ENCODE measurements around the gene CAMKV.

GRCh38 chr3:49871531-49872153 lies 1.9 kb upstream of the CAMKV start:
- TF ChIP-seq CTCF (conservative IDR thresholded peaks at IDR 0.05; ENCODE audit: low read depth, low read length): no peak
- TF ChIP-seq BHLHE40 (IDR thresholded peaks at IDR 0.05; ENCODE audit: low read depth, low read length): peak; percentile 62
- TF ChIP-seq CHD1 (IDR thresholded peaks at IDR 0.05; ENCODE audit: low read depth, low read length): no peak
- no peak for TF ChIP-seq RCOR1 (IDR thresholded peaks at IDR 0.05; ENCODE audit: insufficient replicate concordance, low read length)
- no peak for TF ChIP-seq POLR2A (IDR thresholded peaks at IDR 0.05; ENCODE audit: low read depth, low read length)
- no peak for TF ChIP-seq RAD21 (IDR thresholded peaks at IDR 0.05; ENCODE audit: low read length)
- no peak for TF ChIP-seq USF2 (IDR thresholded peaks at IDR 0.05; ENCODE audit: low read depth, low read length)
- TF ChIP-seq FOS (IDR thresholded peaks at IDR 0.05; ENCODE audit: low read depth, low read length): no peak
- TF ChIP-seq MAZ (IDR thresholded peaks at IDR 0.05; ENCODE audit: borderline replicate concordance, low read depth, low read length): no peak
- TF ChIP-seq ELK1 (IDR thresholded peaks at IDR 0.05; ENCODE audit: borderline replicate concordance, low read depth, low read length): no peak
- no peak for TF ChIP-seq RFX5 (IDR thresholded peaks at IDR 0.05; ENCODE audit: low read depth, low read length)
